ENCODE results near the gene ELMO1. TPM values are rescaled to one million over a fixed set of nuclear protein-coding genes. Genes with fewer than 3 reads are reported as not detected.

Gene ELMO1
- total RNA-seq, 1 experiment from 2014 or later: 1.1 TPM

GRCh38 chr7:37052705-37053104 lies 396.0 kb downstream of the ELMO1 start:
- Histone ChIP-seq H3K79me2 (ENCODE audit: insufficient read depth, low read length) (no peaks in the 10 kb centered on the region), H3K4me2 (ENCODE audit: low read length) (no peak overlapping the region), H3K9me3 (ENCODE audit: control insufficient read depth in 1 of 2, insufficient read depth in 1 of 2, low read depth in 1 of 2, low read length in 2 of 2) (no peaks in the 10 kb centered on the region), H3K9me2 (ENCODE audit: insufficient read depth) (no peaks in the 10 kb centered on the region), H3K36me3 (ENCODE audit: control insufficient read depth in 1 of 2, insufficient read depth in 2 of 2, low read length in 2 of 2) (no peaks in the 10 kb centered on the region), H2AFZ (ENCODE audit: low read depth, low read length, poor library complexity, severe bottlenecking) (no peak overlapping the region), H3K9ac (ENCODE audit: low read length) (no peak overlapping the region), H3K27ac (ENCODE audit: low read depth, low read length) (no peak overlapping the region), H4K20me1 (ENCODE audit: insufficient read depth) (no peaks in the 10 kb centered on the region), H3K4me3 (replicated peaks in 1 of 2; ENCODE audit: low read depth in 1 of 2, low read length in 2 of 2) (no peak overlapping the region), H3K4me1 (ENCODE audit: control insufficient read depth in 1 of 2, insufficient read depth in 2 of 2, low read length in 2 of 2) (no peaks in the 10 kb centered on the region), H3K27me3 (ENCODE audit: insufficient read depth, low read length) (no peaks in the 10 kb centered on the region)
- intact Hi-C loops (cut with micrococcal nuclease): no loop called here
- ChIA-PET POLR2A (no interaction called here), CTCF (no interaction called here), RAD21 (ENCODE audit: low non-redundant PET in 1 of 2, low total read pairs in 2 of 2, uncharacterized antibody in 2 of 2, unreplicated experiment in 2 of 2) (no interaction called here)
- no TSS peak for BruUV-seq (replicated peaks)
- no peak for ATAC-seq
- DNase-seq (ENCODE audit: low read depth, low spot score): no peak
- TF ChIP-seq RAD21 (IDR thresholded peaks at IDR 0.05; ENCODE audit: low read depth) (no peak), CEBPB (IDR thresholded peaks at IDR 0.05; ENCODE audit: low read depth) (peak; percentile 70; the same call in 1 of the 2 replicates), SRF (IDR thresholded peaks at IDR 0.05; ENCODE audit: low read depth) (no peak), ZBTB33 (IDR thresholded peaks at IDR 0.05; ENCODE audit: extremely low read depth, insufficient replicate concordance, low read length) (no peak), JUND (IDR thresholded peaks at IDR 0.05) (no peak), ELF1 (IDR thresholded peaks at IDR 0.05; ENCODE audit: borderline replicate concordance, low read depth) (no peak), EZH2 (IDR thresholded peaks at IDR 0.05) (no peak), FOSL1 (IDR thresholded peaks at IDR 0.05; ENCODE audit: low read depth) (no peak), POLR2A (IDR thresholded peaks at IDR 0.05; ENCODE audit: borderline replicate concordance, extremely low read depth, insufficient read depth, insufficient read length) (no peak), POLR2AphosphoS5 (IDR thresholded peaks at IDR 0.05; ENCODE audit: low read depth, low read length) (no peak), SP1 (IDR thresholded peaks at IDR 0.05; ENCODE audit: low read depth) (no peak), TCF7L2 (IDR thresholded peaks at IDR 0.05; ENCODE audit: borderline replicate concordance, extremely low read depth, insufficient read depth, insufficient read length) (no peak), CBX3 (IDR thresholded peaks at IDR 0.05; ENCODE audit: low read depth) (peak; percentile 55; the same call in 1 of the 2 replicates)
- TF ChIP-seq, protein P1, sequence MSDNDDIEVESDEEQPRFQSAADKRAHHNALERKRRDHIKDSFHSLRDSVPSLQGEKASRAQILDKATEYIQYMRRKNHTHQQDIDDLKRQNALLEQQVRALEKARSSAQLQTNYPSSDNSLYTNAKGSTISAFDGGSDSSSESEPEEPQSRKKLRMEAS (IDR thresholded peaks at IDR 0.05): no peak
- TF ChIP-seq, protein P2, sequence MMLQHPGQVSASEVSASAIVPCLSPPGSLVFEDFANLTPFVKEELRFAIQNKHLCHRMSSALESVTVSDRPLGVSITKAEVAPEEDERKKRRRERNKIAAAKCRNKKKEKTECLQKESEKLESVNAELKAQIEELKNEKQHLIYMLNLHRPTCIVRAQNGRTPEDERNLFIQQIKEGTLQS (IDR thresholded peaks at IDR 0.05): 0 out of 2 replicates have a peak, but pooled peaks have one; percentile 45
- TF ChIP-seq, protein P3, sequence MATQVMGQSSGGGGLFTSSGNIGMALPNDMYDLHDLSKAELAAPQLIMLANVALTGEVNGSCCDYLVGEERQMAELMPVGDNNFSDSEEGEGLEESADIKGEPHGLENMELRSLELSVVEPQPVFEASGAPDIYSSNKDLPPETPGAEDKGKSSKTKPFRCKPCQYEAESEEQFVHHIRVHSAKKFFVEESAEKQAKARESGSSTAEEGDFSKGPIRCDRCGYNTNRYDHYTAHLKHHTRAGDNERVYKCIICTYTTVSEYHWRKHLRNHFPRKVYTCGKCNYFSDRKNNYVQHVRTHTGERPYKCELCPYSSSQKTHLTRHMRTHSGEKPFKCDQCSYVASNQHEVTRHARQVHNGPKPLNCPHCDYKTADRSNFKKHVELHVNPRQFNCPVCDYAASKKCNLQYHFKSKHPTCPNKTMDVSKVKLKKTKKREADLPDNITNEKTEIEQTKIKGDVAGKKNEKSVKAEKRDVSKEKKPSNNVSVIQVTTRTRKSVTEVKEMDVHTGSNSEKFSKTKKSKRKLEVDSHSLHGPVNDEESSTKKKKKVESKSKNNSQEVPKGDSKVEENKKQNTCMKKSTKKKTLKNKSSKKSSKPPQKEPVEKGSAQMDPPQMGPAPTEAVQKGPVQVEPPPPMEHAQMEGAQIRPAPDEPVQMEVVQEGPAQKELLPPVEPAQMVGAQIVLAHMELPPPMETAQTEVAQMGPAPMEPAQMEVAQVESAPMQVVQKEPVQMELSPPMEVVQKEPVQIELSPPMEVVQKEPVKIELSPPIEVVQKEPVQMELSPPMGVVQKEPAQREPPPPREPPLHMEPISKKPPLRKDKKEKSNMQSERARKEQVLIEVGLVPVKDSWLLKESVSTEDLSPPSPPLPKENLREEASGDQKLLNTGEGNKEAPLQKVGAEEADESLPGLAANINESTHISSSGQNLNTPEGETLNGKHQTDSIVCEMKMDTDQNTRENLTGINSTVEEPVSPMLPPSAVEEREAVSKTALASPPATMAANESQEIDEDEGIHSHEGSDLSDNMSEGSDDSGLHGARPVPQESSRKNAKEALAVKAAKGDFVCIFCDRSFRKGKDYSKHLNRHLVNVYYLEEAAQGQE (IDR thresholded peaks at IDR 0.05; ENCODE audit: low read depth): peak; percentile 93
